Measurements from ENCODE around the gene OR2A7. TPM values are rescaled to one million over a fixed set of nuclear protein-coding genes. Genes with fewer than 3 reads are reported as not detected.
"Not testable (repeated sequence)": the region's sequence is repeated elsewhere in the genome, so short reads cannot be mapped to it uniquely, and the experiment has no call there.

The OR2A7 gene
- 10 to 100 TPM; 11.2 to 52.1 (median 19.3) TPM for total RNA-seq

GRCh38 chr7:144264692-144265091 is at the start of gene OR2A7:
Gene OR2A7, minus strand, starts transcription at chr7:144264792. Its CDS starts 5,164 bp downstream, at chr7:144259628.
- 96 to 97% methylated on average over 6 to 7 of the region's 7 CpGs for WGBS, 2 donors
- intact Hi-C loops (cut with DNase I; ENCODE audit: low total_unique reads); H3K4me3 ChIP-seq (ENCODE audit: low read depth, poor library complexity, severe bottlenecking); DNase-seq (ENCODE audit: low spot score in 2 of 2): not testable (repeated sequence)

GRCh38 chr7:144311872-144312469 is 47.4 kb upstream of the OR2A7 start, which contains the start of gene OR2A1:
Gene OR2A1, plus strand, starts transcription at chr7:144312419. Its CDS starts 5,706 bp downstream, at chr7:144318125.
- DNase-seq (ENCODE audit: low spot score in 2 of 2); intact Hi-C loops (cut with DNase I; ENCODE audit: low total_unique reads); H3K4me3 ChIP-seq (ENCODE audit: low read depth, poor library complexity, severe bottlenecking): not testable (repeated sequence)
- 79% methylated on average over 2 of the region's 2 CpGs; no CpG with 5 or more reads in 1 of the 2 donors for WGBS, 2 donors

- 100% methylated on average over 1 of the region's 2 CpGs; no CpG with 5 or more reads in 1 of the 2 donors for WGBS, 2 donors
- intact Hi-C loops (cut with DNase I; ENCODE audit: low total_unique reads); DNase-seq (ENCODE audit: low spot score in 2 of 2); H3K4me3 ChIP-seq (ENCODE audit: low read depth, poor library complexity, severe bottlenecking): not testable (repeated sequence)
Observed at GRCh38 chr7:144311218-144311617, 46.6 kb upstream of the OR2A7 start.

GRCh38 chr7:144309702-144310101 is 45.1 kb upstream of the OR2A7 start:
- intact Hi-C loops (cut with DNase I; ENCODE audit: low total_unique reads); DNase-seq (ENCODE audit: low spot score in 2 of 2): not testable (repeated sequence)
- WGBS, 2 donors, result no CpG with 5 or more reads among the region's 2 CpGs

GRCh38 chr7:144305156-144305555 is 40.6 kb upstream of the OR2A7 start:
- intact Hi-C loops (cut with DNase I; ENCODE audit: low total_unique reads); H3K4me3 ChIP-seq (ENCODE audit: low read depth, poor library complexity, severe bottlenecking); DNase-seq (ENCODE audit: low spot score in 2 of 2): not testable (repeated sequence)
- no CpG with 5 or more reads among the region's 2 CpGs for WGBS, 2 donors

More at GRCh38 chr7:144309702-144310101, 45.1 kb upstream of the OR2A7 start:
- not testable (repeated sequence) for H3K4me3 ChIP-seq (ENCODE audit: low read depth, poor library complexity, severe bottlenecking)

- WGBS, 2 donors, result no CpG with 5 or more reads among the region's 5 CpGs
- intact Hi-C loops (cut with DNase I; ENCODE audit: low total_unique reads); DNase-seq (ENCODE audit: low spot score in 2 of 2); H3K4me3 ChIP-seq (ENCODE audit: low read depth, poor library complexity, severe bottlenecking): not testable (repeated sequence)
Observed at GRCh38 chr7:144303607-144304006, 39.0 kb upstream of the OR2A7 start.

GRCh38 chr7:144302578-144303303 is 38.1 kb upstream of the OR2A7 start:
- H3K4me3 ChIP-seq (ENCODE audit: low read depth, poor library complexity, severe bottlenecking); intact Hi-C loops (cut with DNase I; ENCODE audit: low total_unique reads): not testable (repeated sequence)

GRCh38 chr7:144293794-144294499 is 29.4 kb upstream of the OR2A7 start:
- WGBS, 2 donors, result no CpG with 5 or more reads among the region's 60 CpGs
- peak in 1 of 2 donors; percentile 78 for DNase-seq (ENCODE audit: low spot score in 2 of 2)
- intact Hi-C loops (cut with DNase I; ENCODE audit: low total_unique reads); H3K4me3 ChIP-seq (ENCODE audit: low read depth, poor library complexity, severe bottlenecking): not testable (repeated sequence)

More at GRCh38 chr7:144302578-144303303, 38.1 kb upstream of the OR2A7 start:
- not testable (repeated sequence) for DNase-seq (ENCODE audit: low spot score in 2 of 2)
- WGBS, 2 donors, result no CpG with 5 or more reads among the region's 1 CpG

- WGBS, 2 donors, result 43 to 49% methylated on average over 3 of the region's 14 CpGs
- intact Hi-C loops (cut with DNase I; ENCODE audit: low total_unique reads); H3K4me3 ChIP-seq (ENCODE audit: low read depth, poor library complexity, severe bottlenecking): not testable (repeated sequence)
- peak in 1 of 2 donors; percentile 58 for DNase-seq (ENCODE audit: low spot score in 2 of 2)
Observed at GRCh38 chr7:144292384-144293161, 28.0 kb upstream of the OR2A7 start.

GRCh38 chr7:144291607-144292006 is 27.0 kb upstream of the OR2A7 start:
- H3K4me3 ChIP-seq (ENCODE audit: low read depth, poor library complexity, severe bottlenecking), result not testable (repeated sequence)

GRCh38 chr7:144287171-144287784 is 22.7 kb upstream of the OR2A7 start:
- H3K4me3 ChIP-seq (ENCODE audit: low read depth, poor library complexity, severe bottlenecking); DNase-seq (ENCODE audit: low spot score in 2 of 2); intact Hi-C loops (cut with DNase I; ENCODE audit: low total_unique reads): not testable (repeated sequence)
- WGBS, 2 donors, result no CpG with 5 or more reads among the region's 3 CpGs

More at GRCh38 chr7:144291607-144292006, 27.0 kb upstream of the OR2A7 start:
- WGBS, 2 donors, result 45 to 56% methylated on average over 2 of the region's 4 CpGs
- DNase-seq (ENCODE audit: low spot score in 2 of 2), result peak in 1 of 2 donors; percentile 68
- intact Hi-C loops (cut with DNase I; ENCODE audit: low total_unique reads), result not testable (repeated sequence)

GRCh38 chr7:144283716-144284115 is 19.1 kb upstream of the OR2A7 start:
- H3K4me3 ChIP-seq (ENCODE audit: low read depth, poor library complexity, severe bottlenecking); DNase-seq (ENCODE audit: low spot score in 2 of 2); intact Hi-C loops (cut with DNase I; ENCODE audit: low total_unique reads): not testable (repeated sequence)
- no CpG with 5 or more reads among the region's 6 CpGs for WGBS, 2 donors

- H3K4me3 ChIP-seq (ENCODE audit: low read depth, poor library complexity, severe bottlenecking); intact Hi-C loops (cut with DNase I; ENCODE audit: low total_unique reads): not testable (repeated sequence)
- 94 to 95% methylated on average over 4 of the region's 4 CpGs for WGBS, 2 donors
- DNase-seq (ENCODE audit: low spot score in 2 of 2), result peak in 1 of 2 donors; percentile 65
Observed at GRCh38 chr7:144282490-144282889, 17.9 kb upstream of the OR2A7 start.

GRCh38 chr7:144281981-144282380 is 17.4 kb upstream of the OR2A7 start:
- WGBS, 2 donors, result no CpG with 5 or more reads among the region's 8 CpGs
- intact Hi-C loops (cut with DNase I; ENCODE audit: low total_unique reads); H3K4me3 ChIP-seq (ENCODE audit: low read depth, poor library complexity, severe bottlenecking); DNase-seq (ENCODE audit: low spot score in 2 of 2): not testable (repeated sequence)

All from lower leg skin (tissue), 4 donors.